GM23338 (cell line): ENCODE measurements around the gene NEO1. TPM values are rescaled to one million over a fixed set of nuclear protein-coding genes. Genes with fewer than 3 reads are reported as not detected.

ENCODE experiments used
- ATAC-seq: fragments of 200-7000 bp; cut with Tn5 transposase; 3 replicates; pipeline ENCODE4 v1.9.1; 2020
- DNase-seq: peaks from one replicate; pipeline ENCODE4 v3.0.0-alpha.2; 2015; ENCODE audit warnings: low spot score
- H2AFZ ChIP-seq: fragments of 200-600 bp; sonication (generic); 2 replicates; pipeline ENCODE4 v1.8.0; 2016; ENCODE audit warnings: antibody characterized with exemption, mild to moderate bottlenecking, moderate library complexity
- H3F3A ChIP-seq: fragments of 200-600 bp; sonication (generic); replicated peaks from 2 replicates; pipeline ENCODE4 v1.8.0; 2017; ENCODE audit warnings: antibody characterized with exemption, mixed run types, low read depth
- H3K27ac ChIP-seq: fragments of 200-600 bp; sonication (generic); 2 replicates; pipeline ENCODE4 v1.6.1; 2016; ENCODE audit warnings: low read depth
- H3K27me3 ChIP-seq: fragments of 200-600 bp; sonication (generic); 2 replicates; pipeline ENCODE4 v1.8.0; 2016; ENCODE audit warnings: mild to moderate bottlenecking, mixed run types, moderate library complexity; ENCODE audit not compliant: insufficient read depth
- H3K36me3 ChIP-seq: fragments of 200-600 bp; sonication (generic); 2 replicates; pipeline ENCODE4 v1.8.0; 2016; ENCODE audit warnings: mild to moderate bottlenecking; ENCODE audit not compliant: insufficient read depth
- H3K4me1 ChIP-seq: fragments of 200-600 bp; sonication (generic); 2 replicates; pipeline ENCODE4 v1.8.0; 2016; ENCODE audit warnings: mild to moderate bottlenecking, moderate library complexity; ENCODE audit not compliant: insufficient read depth
- H3K4me2 ChIP-seq: fragments of 200-600 bp; sonication (generic); 2 replicates; pipeline ENCODE4 v1.7.1; 2017; ENCODE audit warnings: mixed run types
- H3K4me3 ChIP-seq: fragments of 200-600 bp; sonication (generic); 2 replicates; pipeline ENCODE4 v1.6.1; 2016; ENCODE audit warnings: mixed run types
- H3K79me2 ChIP-seq: fragments of 200-600 bp; sonication (generic); replicated peaks from 2 replicates; pipeline ENCODE4 v1.8.0; 2017; ENCODE audit warnings: mild to moderate bottlenecking; ENCODE audit not compliant: insufficient read depth
- H3K9me2 ChIP-seq: fragments of 200-600 bp; sonication (generic); 2 replicates; pipeline ENCODE4 v1.8.0; 2017; ENCODE audit not compliant: insufficient read depth
- H4K20me1 ChIP-seq: fragments of 200-600 bp; sonication (generic); replicated peaks from 2 replicates; pipeline ENCODE4 v1.8.0; 2017; ENCODE audit warnings: mild to moderate bottlenecking; ENCODE audit not compliant: insufficient read depth
- H3K27ac Mint-ChIP-seq: 2 replicates; pipeline ENCODE4 v1.8.0; 2020; ENCODE audit warnings: inconsistent platforms, mild to moderate bottlenecking, moderate library complexity, mixed read lengths
- H3K27me3 Mint-ChIP-seq: 3 replicates; pipeline ENCODE4 v1.8.0; 2022; ENCODE audit warnings: low read depth, mild to moderate bottlenecking, moderate library complexity, mixed read lengths, inconsistent platforms; ENCODE audit not compliant: insufficient read depth, poor library complexity
- H3K36me3 Mint-ChIP-seq: 3 replicates; pipeline ENCODE4 v1.8.0; 2021; ENCODE audit warnings: low read depth, mild to moderate bottlenecking, inconsistent platforms, moderate library complexity, mixed read lengths
- H3K4me1 Mint-ChIP-seq: 3 replicates; pipeline ENCODE4 v1.8.0; 2020; ENCODE audit warnings: mild to moderate bottlenecking, inconsistent platforms, mixed read lengths
- H3K4me3 Mint-ChIP-seq: 3 replicates; pipeline ENCODE4 v1.8.0; 2021; ENCODE audit warnings: moderate library complexity, mild to moderate bottlenecking, inconsistent platforms, mixed read lengths
- H3K9me3 Mint-ChIP-seq: 3 replicates; pipeline ENCODE4 v1.8.0; 2020; ENCODE audit warnings: moderate library complexity, mild to moderate bottlenecking, inconsistent platforms, mixed read lengths
- CREB1 ChIP-seq: fragments of 250-450 bp; sonication (Bioruptor Pico); IDR thresholded peaks from 2 replicates; pipeline ENCODE4 v1.5.0; 2020; ENCODE audit warnings: low read depth, mild to moderate bottlenecking, moderate library complexity
- EZH2 ChIP-seq: fragments of 200-600 bp; sonication (generic); IDR thresholded peaks from one replicate; pipeline ENCODE4 v1.8.0; 2017; ENCODE audit warnings: antibody characterized with exemption, mild to moderate bottlenecking, low read depth; ENCODE audit not compliant: unreplicated experiment
- JUNB ChIP-seq: IDR thresholded peaks from one replicate; pipeline ENCODE4 v1.6.1; 2016; ENCODE audit warnings: antibody characterized with exemption; ENCODE audit not compliant: unreplicated experiment
- NANOG ChIP-seq: IDR thresholded peaks from 2 replicates; pipeline ENCODE4 v1.6.1; 2016; ENCODE audit warnings: antibody characterized with exemption, borderline replicate concordance
- POLR2AphosphoS5 ChIP-seq: IDR thresholded peaks from 2 replicates; pipeline ENCODE4 v1.6.1; 2016; ENCODE audit warnings: antibody characterized with exemption, low read depth
- STAT1 ChIP-seq: IDR thresholded peaks from one replicate; pipeline ENCODE4 v1.6.1; 2016; ENCODE audit warnings: antibody characterized with exemption; ENCODE audit not compliant: unreplicated experiment
- ZNF114 ChIP-seq: fragments of 250-450 bp; sonication (Bioruptor Pico); IDR thresholded peaks from 2 replicates; pipeline ENCODE4 v1.5.0; 2020; ENCODE audit warnings: mild to moderate bottlenecking, moderate library complexity
- ZNF331 ChIP-seq: fragments of 250-450 bp; sonication (Bioruptor Pico); IDR thresholded peaks from 2 replicates; pipeline ENCODE4 v1.5.0; 2020; ENCODE audit warnings: low read depth, mild to moderate bottlenecking, moderate library complexity
- polyA plus RNA-seq: library from polyadenylated mRNA; unstranded; fragments of >200 nt; fragmentation: Nextera tagmentation; extraction: Ambion mirVana; gene quantifications from 2 replicates; pipeline ENCODE4 v1.2.1, GENCODE V29; 2016
- total RNA-seq: library from RNA; depleted of rRNA; stranded (reverse); fragments of >200 nt; shearing (Covaris generic); gene quantifications from 2 replicates; pipeline ENCODE4 v1.2.3, GENCODE V29; 2014
- TF ChIP-seq, protein P1 (sequence below): IDR thresholded peaks from one replicate; pipeline ENCODE4 v1.6.1; 2018; ENCODE audit warnings: antibody characterized with exemption; ENCODE audit not compliant: unreplicated experiment
- TF ChIP-seq, protein P2 (sequence below): IDR thresholded peaks from 2 replicates; pipeline ENCODE4 v1.6.1; 2016; ENCODE audit warnings: antibody characterized with exemption
- TF ChIP-seq, protein P3 (sequence below), 2 experiments: fragments of 200-600 bp in 1 of 2; sonication (generic) in 1 of 2; conservative IDR thresholded peaks; 2 replicates each; pipeline versions ENCODE4 v1.5.1 to v1.6.1; 2016 to 2017; ENCODE audit warnings: antibody characterized with exemption in 2 of 2, low read depth in 2 of 2, mild to moderate bottlenecking in 2 of 2, moderate library complexity in 1 of 2

Gene NEO1
- total and polyA plus RNA-seq, 2 experiments from 2014 or later, result 8.4 to 45.8 TPM

DNA sequence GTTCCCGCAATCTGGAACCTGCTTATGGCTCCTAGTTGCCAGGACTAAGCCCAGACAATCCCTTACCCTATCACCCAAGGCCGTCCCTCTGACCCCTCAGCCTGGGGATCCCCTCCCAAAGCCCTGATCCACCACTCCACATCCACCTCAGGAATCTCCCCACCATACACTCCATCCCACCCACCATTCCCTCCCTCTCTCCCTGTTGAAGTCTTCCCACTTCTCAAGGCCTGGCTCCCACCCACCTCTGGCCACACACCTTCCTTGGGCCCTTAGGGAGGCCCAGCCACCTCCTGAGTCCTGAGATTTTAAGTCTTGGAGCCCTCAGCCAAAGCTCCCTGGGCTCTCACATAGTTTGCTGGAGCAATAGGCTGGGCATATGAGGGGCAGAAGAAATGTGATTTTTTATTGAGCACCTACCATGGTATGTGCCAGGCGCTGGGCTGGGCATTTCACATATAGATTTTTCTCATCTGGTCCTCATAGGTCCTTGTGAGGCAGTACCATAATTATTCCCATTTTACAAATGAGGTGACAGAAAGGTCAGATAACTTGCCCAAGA, 268.4 kb downstream of the NEO1 start (continued):
- TF ChIP-seq EZH2, result no peak
- TF ChIP-seq ZNF331 (CRISPR knock-in tag), result no peak
- TF ChIP-seq POLR2AphosphoS5, result no peak
- no peak for TF ChIP-seq JUNB
- TF ChIP-seq, protein P1, sequence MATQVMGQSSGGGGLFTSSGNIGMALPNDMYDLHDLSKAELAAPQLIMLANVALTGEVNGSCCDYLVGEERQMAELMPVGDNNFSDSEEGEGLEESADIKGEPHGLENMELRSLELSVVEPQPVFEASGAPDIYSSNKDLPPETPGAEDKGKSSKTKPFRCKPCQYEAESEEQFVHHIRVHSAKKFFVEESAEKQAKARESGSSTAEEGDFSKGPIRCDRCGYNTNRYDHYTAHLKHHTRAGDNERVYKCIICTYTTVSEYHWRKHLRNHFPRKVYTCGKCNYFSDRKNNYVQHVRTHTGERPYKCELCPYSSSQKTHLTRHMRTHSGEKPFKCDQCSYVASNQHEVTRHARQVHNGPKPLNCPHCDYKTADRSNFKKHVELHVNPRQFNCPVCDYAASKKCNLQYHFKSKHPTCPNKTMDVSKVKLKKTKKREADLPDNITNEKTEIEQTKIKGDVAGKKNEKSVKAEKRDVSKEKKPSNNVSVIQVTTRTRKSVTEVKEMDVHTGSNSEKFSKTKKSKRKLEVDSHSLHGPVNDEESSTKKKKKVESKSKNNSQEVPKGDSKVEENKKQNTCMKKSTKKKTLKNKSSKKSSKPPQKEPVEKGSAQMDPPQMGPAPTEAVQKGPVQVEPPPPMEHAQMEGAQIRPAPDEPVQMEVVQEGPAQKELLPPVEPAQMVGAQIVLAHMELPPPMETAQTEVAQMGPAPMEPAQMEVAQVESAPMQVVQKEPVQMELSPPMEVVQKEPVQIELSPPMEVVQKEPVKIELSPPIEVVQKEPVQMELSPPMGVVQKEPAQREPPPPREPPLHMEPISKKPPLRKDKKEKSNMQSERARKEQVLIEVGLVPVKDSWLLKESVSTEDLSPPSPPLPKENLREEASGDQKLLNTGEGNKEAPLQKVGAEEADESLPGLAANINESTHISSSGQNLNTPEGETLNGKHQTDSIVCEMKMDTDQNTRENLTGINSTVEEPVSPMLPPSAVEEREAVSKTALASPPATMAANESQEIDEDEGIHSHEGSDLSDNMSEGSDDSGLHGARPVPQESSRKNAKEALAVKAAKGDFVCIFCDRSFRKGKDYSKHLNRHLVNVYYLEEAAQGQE, result no peak
- TF ChIP-seq NANOG, result no peak
- TF ChIP-seq, protein P2, sequence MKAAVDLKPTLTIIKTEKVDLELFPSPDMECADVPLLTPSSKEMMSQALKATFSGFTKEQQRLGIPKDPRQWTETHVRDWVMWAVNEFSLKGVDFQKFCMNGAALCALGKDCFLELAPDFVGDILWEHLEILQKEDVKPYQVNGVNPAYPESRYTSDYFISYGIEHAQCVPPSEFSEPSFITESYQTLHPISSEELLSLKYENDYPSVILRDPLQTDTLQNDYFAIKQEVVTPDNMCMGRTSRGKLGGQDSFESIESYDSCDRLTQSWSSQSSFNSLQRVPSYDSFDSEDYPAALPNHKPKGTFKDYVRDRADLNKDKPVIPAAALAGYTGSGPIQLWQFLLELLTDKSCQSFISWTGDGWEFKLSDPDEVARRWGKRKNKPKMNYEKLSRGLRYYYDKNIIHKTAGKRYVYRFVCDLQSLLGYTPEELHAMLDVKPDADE, result no peak
- TF ChIP-seq CREB1, result no peak

DNA sequence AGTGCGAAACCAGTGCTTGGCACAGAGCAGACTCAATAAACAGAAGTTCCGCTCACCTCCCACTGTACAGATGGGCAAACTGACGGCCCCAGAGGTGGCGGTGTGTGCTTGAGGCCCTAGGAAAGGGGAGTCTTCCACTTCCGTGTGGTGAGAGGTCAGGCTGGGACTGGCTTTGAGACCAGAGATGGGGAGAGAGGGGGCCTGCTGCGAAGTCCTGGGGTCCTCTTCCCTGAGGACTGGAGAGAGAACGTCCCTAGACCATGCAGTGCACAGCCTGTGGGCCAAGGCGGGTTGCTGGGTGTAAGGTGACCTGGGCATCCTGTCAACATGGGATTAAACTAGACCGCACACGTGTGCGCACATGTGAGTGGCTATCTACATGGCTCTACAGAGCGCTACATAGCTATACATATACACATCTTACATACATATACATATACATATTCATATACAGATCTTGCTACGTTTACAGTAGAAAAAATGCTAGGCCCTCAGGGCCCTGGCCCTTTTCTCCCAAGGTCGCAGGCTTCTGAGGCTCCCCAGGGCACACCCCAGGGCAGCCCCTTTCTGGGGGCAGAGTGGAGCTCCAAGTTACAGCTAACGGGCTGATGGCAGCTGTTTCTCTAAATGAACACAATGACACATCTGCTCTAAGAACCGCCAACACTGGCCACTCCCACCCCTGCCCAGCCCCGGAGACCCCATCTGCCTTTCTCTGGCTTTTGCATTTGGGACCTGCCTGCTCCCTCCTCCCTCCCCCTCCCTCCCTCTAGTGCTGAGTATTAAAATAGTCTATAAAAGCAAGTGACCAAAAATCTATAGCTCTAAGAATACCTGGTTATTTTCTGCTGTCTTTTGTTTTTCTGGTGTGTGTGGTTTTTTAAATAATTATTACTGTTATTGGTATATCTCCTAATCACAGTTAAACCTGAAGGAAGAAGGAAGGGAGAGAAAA, 269.5 kb downstream of the NEO1 start:
- Mint-ChIP-seq H3K4me1 (peaks cover 24% of the 10 kb centered on the region), H3K27ac (no peak overlapping the region; the same call in 1 of the 2 replicates)
- TF ChIP-seq ZNF114 (CRISPR knock-in tag) (no peak), NANOG (no peak), ZNF331 (CRISPR knock-in tag) (no peak), STAT1 (no peak), POLR2AphosphoS5 (no peak), JUNB (no peak)
- TF ChIP-seq, protein P3, sequence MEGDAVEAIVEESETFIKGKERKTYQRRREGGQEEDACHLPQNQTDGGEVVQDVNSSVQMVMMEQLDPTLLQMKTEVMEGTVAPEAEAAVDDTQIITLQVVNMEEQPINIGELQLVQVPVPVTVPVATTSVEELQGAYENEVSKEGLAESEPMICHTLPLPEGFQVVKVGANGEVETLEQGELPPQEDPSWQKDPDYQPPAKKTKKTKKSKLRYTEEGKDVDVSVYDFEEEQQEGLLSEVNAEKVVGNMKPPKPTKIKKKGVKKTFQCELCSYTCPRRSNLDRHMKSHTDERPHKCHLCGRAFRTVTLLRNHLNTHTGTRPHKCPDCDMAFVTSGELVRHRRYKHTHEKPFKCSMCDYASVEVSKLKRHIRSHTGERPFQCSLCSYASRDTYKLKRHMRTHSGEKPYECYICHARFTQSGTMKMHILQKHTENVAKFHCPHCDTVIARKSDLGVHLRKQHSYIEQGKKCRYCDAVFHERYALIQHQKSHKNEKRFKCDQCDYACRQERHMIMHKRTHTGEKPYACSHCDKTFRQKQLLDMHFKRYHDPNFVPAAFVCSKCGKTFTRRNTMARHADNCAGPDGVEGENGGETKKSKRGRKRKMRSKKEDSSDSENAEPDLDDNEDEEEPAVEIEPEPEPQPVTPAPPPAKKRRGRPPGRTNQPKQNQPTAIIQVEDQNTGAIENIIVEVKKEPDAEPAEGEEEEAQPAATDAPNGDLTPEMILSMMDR (conservative IDR thresholded peaks at IDR 0.05; ENCODE audit: low read depth in 2 of 2), result no peak

More for the DNA sequence above, 269.5 kb downstream of the NEO1 start:
- no peaks in the 10 kb centered on the region for H4K20me1 ChIP-seq
- H3K79me2 ChIP-seq, result no peaks in the 10 kb centered on the region
- ATAC-seq, result no peak
- DNase-seq, result peak; percentile 18
- H3K4me1 ChIP-seq, result peaks cover 4% of the 10 kb centered on the region; the same call in 1 of the 2 replicates
- no peaks in the 10 kb centered on the region for H3K27me3 ChIP-seq
- H3K4me2 ChIP-seq, result no peak overlapping the region
- Mint-ChIP-seq H3K36me3 (peaks cover 17% of the 10 kb centered on the region), H3K4me3 (no peak overlapping the region), H3K9me3 (no peaks in the 10 kb centered on the region), H3K27me3 (peaks cover 15% of the 10 kb centered on the region)
- H3K4me3 ChIP-seq, result no peak overlapping the region
- no peaks in the 10 kb centered on the region for H3K36me3 ChIP-seq
- no peaks in the 10 kb centered on the region for H3F3A ChIP-seq
- H3K27ac ChIP-seq, result no peak overlapping the region
- H3K9me2 ChIP-seq, result no peaks in the 10 kb centered on the region
- no peak overlapping the region for H2AFZ ChIP-seq
